Measurements from ENCODE around the gene MRPL17.

The MRPL17 gene

GRCh38 chr11:6642957-6643356 is 40.2 kb downstream of the MRPL17 start:
- no peak overlapping the region for H3K9ac ChIP-seq (ENCODE audit: low read length in 2 of 2)
- H3K4me3 ChIP-seq (ENCODE audit: low read length in 2 of 2) = no peak overlapping the region
- H3K27ac ChIP-seq (ENCODE audit: low read length) = no peak overlapping the region
- H3K36me3 ChIP-seq (ENCODE audit: control insufficient read depth in 2 of 2, insufficient read depth in 2 of 2, low read length in 2 of 2) = peaks cover 18 to 19% of the 10 kb centered on the region in 2 donors
- no peaks in the 10 kb centered on the region for H3K9me3 ChIP-seq (ENCODE audit: control insufficient read depth in 2 of 2, low read length in 2 of 2)
- peaks cover 48% of the 10 kb centered on the region for H3K4me1 ChIP-seq (ENCODE audit: control insufficient read depth, insufficient read depth, low read length)
- H3K27me3 ChIP-seq (ENCODE audit: control insufficient read depth in 1 of 2, insufficient read depth in 2 of 2, low read length in 2 of 2) = no peaks in the 10 kb centered on the region

- Histone ChIP-seq H3K9me3 (ENCODE audit: control insufficient read depth in 2 of 2, low read length in 2 of 2) (no peaks in the 10 kb centered on the region), H3K27me3 (ENCODE audit: control insufficient read depth in 1 of 2, insufficient read depth in 2 of 2, low read length in 2 of 2) (no peaks in the 10 kb centered on the region), H3K36me3 (ENCODE audit: control insufficient read depth in 2 of 2, insufficient read depth in 2 of 2, low read length in 2 of 2) (peaks cover 18 to 19% of the 10 kb centered on the region in 2 donors), H3K27ac (ENCODE audit: low read length) (no peak overlapping the region), H3K9ac (ENCODE audit: low read length in 2 of 2) (no peak overlapping the region), H3K4me1 (ENCODE audit: control insufficient read depth, insufficient read depth, low read length) (peaks cover 42% of the 10 kb centered on the region), H3K4me3 (ENCODE audit: low read length in 2 of 2) (no peak overlapping the region)
Observed at GRCh38 chr11:6640985-6641701, 42.0 kb downstream of the MRPL17 start.

GRCh38 chr11:6640036-6640984 is 42.8 kb downstream of the MRPL17 start:
- Histone ChIP-seq H3K36me3 (ENCODE audit: control insufficient read depth in 2 of 2, insufficient read depth in 2 of 2, low read length in 2 of 2) (peaks cover 18 to 19% of the 10 kb centered on the region in 2 donors), H3K27ac (ENCODE audit: low read length) (no peak overlapping the region), H3K4me3 (ENCODE audit: low read length in 2 of 2) (no peak overlapping the region), H3K9ac (ENCODE audit: low read length in 2 of 2) (no peak overlapping the region), H3K27me3 (ENCODE audit: control insufficient read depth in 1 of 2, insufficient read depth in 2 of 2, low read length in 2 of 2) (no peaks in the 10 kb centered on the region), H3K9me3 (ENCODE audit: control insufficient read depth in 2 of 2, low read length in 2 of 2) (no peaks in the 10 kb centered on the region), H3K4me1 (ENCODE audit: control insufficient read depth, insufficient read depth, low read length) (peaks cover 43% of the 10 kb centered on the region)

- no peaks in the 10 kb centered on the region for H3K27me3 ChIP-seq (ENCODE audit: control insufficient read depth in 1 of 2, insufficient read depth in 2 of 2, low read length in 2 of 2)
- H3K9ac ChIP-seq (ENCODE audit: low read length in 2 of 2) = no peak overlapping the region
- no peaks in the 10 kb centered on the region for H3K9me3 ChIP-seq (ENCODE audit: control insufficient read depth in 2 of 2, low read length in 2 of 2)
- peaks cover 19% of the 10 kb centered on the region in 2 donors for H3K36me3 ChIP-seq (ENCODE audit: control insufficient read depth in 2 of 2, insufficient read depth in 2 of 2, low read length in 2 of 2)
- H3K4me1 ChIP-seq (ENCODE audit: control insufficient read depth, insufficient read depth, low read length) = peaks cover 48% of the 10 kb centered on the region
- peak overlapping the region; percentile 62 for H3K27ac ChIP-seq (ENCODE audit: low read length)
- peak overlapping the region in 1 of 2 donors; percentile 44 for H3K4me3 ChIP-seq (ENCODE audit: low read length in 2 of 2)
Observed at GRCh38 chr11:6638429-6638828, 44.7 kb downstream of the MRPL17 start.

- no peak overlapping the region for H3K9ac ChIP-seq (ENCODE audit: low read length in 2 of 2)
- peaks cover 52% of the 10 kb centered on the region for H3K4me1 ChIP-seq (ENCODE audit: control insufficient read depth, insufficient read depth, low read length)
- H3K9me3 ChIP-seq (ENCODE audit: control insufficient read depth in 2 of 2, low read length in 2 of 2) = no peaks in the 10 kb centered on the region
- no peaks in the 10 kb centered on the region for H3K27me3 ChIP-seq (ENCODE audit: control insufficient read depth in 1 of 2, insufficient read depth in 2 of 2, low read length in 2 of 2)
- H3K27ac ChIP-seq (ENCODE audit: low read length) = peak overlapping the region; percentile 62
- H3K4me3 ChIP-seq (ENCODE audit: low read length in 2 of 2) = no peak overlapping the region
- peaks cover 22 to 24% of the 10 kb centered on the region in 2 donors for H3K36me3 ChIP-seq (ENCODE audit: control insufficient read depth in 2 of 2, insufficient read depth in 2 of 2, low read length in 2 of 2)
Observed at GRCh38 chr11:6637871-6638270, 45.3 kb downstream of the MRPL17 start.

GRCh38 chr11:6636480-6636879 is 46.7 kb downstream of the MRPL17 start:
- Histone ChIP-seq H3K27ac (ENCODE audit: low read length) (peak overlapping the region; percentile 62), H3K36me3 (ENCODE audit: control insufficient read depth in 2 of 2, insufficient read depth in 2 of 2, low read length in 2 of 2) (peaks cover 36% of the 10 kb centered on the region in 2 donors), H3K27me3 (ENCODE audit: control insufficient read depth in 1 of 2, insufficient read depth in 2 of 2, low read length in 2 of 2) (no peaks in the 10 kb centered on the region), H3K9ac (ENCODE audit: low read length in 2 of 2) (no peak overlapping the region), H3K4me1 (ENCODE audit: control insufficient read depth, insufficient read depth, low read length) (peaks cover 48% of the 10 kb centered on the region), H3K4me3 (ENCODE audit: low read length in 2 of 2) (no peak overlapping the region), H3K9me3 (ENCODE audit: control insufficient read depth in 2 of 2, low read length in 2 of 2) (no peaks in the 10 kb centered on the region)

- no peaks in the 10 kb centered on the region for H3K9me3 ChIP-seq (ENCODE audit: control insufficient read depth in 2 of 2, low read length in 2 of 2)
- H3K9ac ChIP-seq (ENCODE audit: low read length in 2 of 2) = peak overlapping the region; percentile 1 to 4
- H3K27me3 ChIP-seq (ENCODE audit: control insufficient read depth in 1 of 2, insufficient read depth in 2 of 2, low read length in 2 of 2) = no peaks in the 10 kb centered on the region
- H3K4me1 ChIP-seq (ENCODE audit: control insufficient read depth, insufficient read depth, low read length) = peaks cover 46% of the 10 kb centered on the region
- peak overlapping the region in 1 of 2 donors; percentile 35 for H3K4me3 ChIP-seq (ENCODE audit: low read length in 2 of 2)
- H3K27ac ChIP-seq (ENCODE audit: low read length) = peak overlapping the region; percentile 58
- H3K36me3 ChIP-seq (ENCODE audit: control insufficient read depth in 2 of 2, insufficient read depth in 2 of 2, low read length in 2 of 2) = peaks cover 34 to 35% of the 10 kb centered on the region in 2 donors
Observed at GRCh38 chr11:6635082-6635932, 47.8 kb downstream of the MRPL17 start.

- H3K4me1 ChIP-seq (ENCODE audit: control insufficient read depth, insufficient read depth, low read length) = peaks cover 44% of the 10 kb centered on the region
- H3K36me3 ChIP-seq (ENCODE audit: control insufficient read depth in 2 of 2, insufficient read depth in 2 of 2, low read length in 2 of 2) = peaks cover 31 to 32% of the 10 kb centered on the region in 2 donors
- H3K9ac ChIP-seq (ENCODE audit: low read length in 2 of 2) = peak overlapping the region in 1 of 2 donors; percentile 4
- no peaks in the 10 kb centered on the region for H3K9me3 ChIP-seq (ENCODE audit: control insufficient read depth in 2 of 2, low read length in 2 of 2)
- no peak overlapping the region for H3K4me3 ChIP-seq (ENCODE audit: low read length in 2 of 2)
- H3K27me3 ChIP-seq (ENCODE audit: control insufficient read depth in 1 of 2, insufficient read depth in 2 of 2, low read length in 2 of 2) = no peaks in the 10 kb centered on the region
- H3K27ac ChIP-seq (ENCODE audit: low read length) = peak overlapping the region; percentile 58
Observed at GRCh38 chr11:6634534-6634933, 48.6 kb downstream of the MRPL17 start.

DNA sequence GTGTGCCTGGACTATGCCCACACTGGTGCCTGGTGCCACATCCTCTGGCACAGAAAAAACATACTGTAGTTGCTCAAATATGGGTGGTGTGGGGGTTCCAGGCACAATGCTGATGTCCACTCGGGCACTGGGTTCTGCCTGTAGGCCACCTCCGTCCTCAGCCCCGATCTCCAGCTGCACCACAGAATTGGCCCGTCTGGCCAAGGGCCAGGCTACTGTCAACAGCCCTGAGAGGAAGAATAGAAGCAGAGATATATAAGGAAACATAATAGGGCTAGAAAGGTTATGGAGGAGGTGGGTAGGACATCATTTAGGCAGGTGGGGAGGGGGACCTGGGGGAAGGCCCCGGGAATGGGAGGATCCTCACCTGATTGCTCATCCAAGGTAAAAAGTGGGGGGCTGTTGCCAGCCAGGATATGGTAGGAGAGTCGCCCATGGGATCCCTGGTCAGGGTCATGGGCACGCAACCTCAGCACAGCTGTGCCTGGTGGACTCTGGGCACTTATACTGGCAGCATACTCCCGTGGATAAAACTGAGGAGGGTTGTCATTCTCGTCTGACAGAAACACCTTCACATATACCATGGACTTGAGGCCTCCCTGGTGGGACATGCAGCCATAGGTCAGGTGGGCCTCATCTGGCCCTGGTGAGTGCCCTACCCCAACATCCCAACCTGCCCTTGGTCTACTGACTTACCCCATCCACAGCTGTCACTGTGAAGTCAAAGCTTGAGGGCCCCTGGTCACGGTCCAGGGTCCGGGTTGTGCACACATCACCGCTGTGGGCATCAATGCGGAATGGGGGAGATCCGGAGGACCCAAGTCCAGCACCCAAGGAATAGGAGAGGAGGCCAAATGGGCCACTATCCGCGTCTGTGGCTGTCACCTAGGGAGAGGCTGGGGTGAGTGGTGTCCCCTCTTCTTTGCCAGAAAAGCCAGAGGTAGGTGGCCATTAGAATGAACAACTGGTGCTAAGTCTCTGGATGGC is 49.4 kb downstream of the MRPL17 start:
- Histone ChIP-seq H3K9ac (ENCODE audit: low read length in 2 of 2) (peak overlapping the region in 1 of 2 donors; percentile 13), H3K4me1 (ENCODE audit: control insufficient read depth, insufficient read depth, low read length) (peaks cover 36% of the 10 kb centered on the region), H3K27me3 (ENCODE audit: control insufficient read depth in 1 of 2, insufficient read depth in 2 of 2, low read length in 2 of 2) (no peaks in the 10 kb centered on the region), H3K9me3 (ENCODE audit: control insufficient read depth in 2 of 2, low read length in 2 of 2) (no peaks in the 10 kb centered on the region), H3K27ac (ENCODE audit: low read length) (no peak overlapping the region), H3K4me3 (ENCODE audit: low read length in 2 of 2) (no peak overlapping the region), H3K36me3 (ENCODE audit: control insufficient read depth in 2 of 2, insufficient read depth in 2 of 2, low read length in 2 of 2) (peaks cover 35 to 38% of the 10 kb centered on the region in 2 donors)
